ENCODE data around the gene NCSTN. TPM values are rescaled to one million over a fixed set of nuclear protein-coding genes. Genes with fewer than 3 reads are reported as not detected.

The NCSTN gene
- polyA plus RNA-seq, 1 donor (not counting 4 experiments of a cell fraction or from before 2014, with no cell fraction given), result 111 TPM

DNA sequence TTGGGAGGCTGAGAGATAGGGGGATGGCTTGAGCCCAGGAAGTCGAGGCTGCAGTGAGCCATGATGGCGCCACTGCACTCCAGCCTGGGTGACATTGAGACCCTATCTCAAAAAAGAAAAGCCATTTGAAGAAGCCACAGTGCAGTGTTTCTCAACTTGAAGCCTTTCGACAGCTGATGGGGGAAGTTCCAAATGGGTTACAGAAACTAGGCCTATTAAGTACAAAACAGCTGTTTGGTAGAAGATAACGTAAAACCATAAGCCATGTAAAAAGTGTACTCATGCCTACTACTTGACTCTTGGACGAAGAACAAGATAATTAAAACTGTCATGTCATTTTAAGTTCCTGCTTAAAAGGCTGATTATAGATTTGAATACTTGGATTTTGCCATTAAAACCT lies 16.8 kb upstream of the NCSTN start:
- dilution Hi-C loops (cut with MboI; ENCODE audit: extremely low pct_ligation_motif_present, low sequenced_read_pairs), result no loop called here
- FAIRE-seq, result no peak
- Histone ChIP-seq H3K4me2 (ENCODE audit: control insufficient read depth, extremely low read depth, insufficient read depth, low read depth, low read length) (no peak overlapping the region), H3K36me3 (ENCODE audit: control insufficient read depth in 2 of 2, extremely low read depth in 1 of 2, insufficient read depth in 2 of 2, low read length in 2 of 2) (peaks cover 29 to 51% of the 10 kb centered on the region in 2 experiments), H3K4me1 (ENCODE audit: control insufficient read depth, extremely low read depth, insufficient read depth, low read length) (no peaks in the 10 kb centered on the region), H3K9me3 (ENCODE audit: control insufficient read depth, low read depth, low read length) (no peaks in the 10 kb centered on the region), H3K9ac (ENCODE audit: control insufficient read depth, extremely low read depth, insufficient read depth, low read length) (no peak overlapping the region), H3K9me1 (ENCODE audit: control insufficient read depth, extremely low read depth, insufficient read depth, low read length) (no peaks in the 10 kb centered on the region), H4K20me1 (ENCODE audit: control insufficient read depth, extremely low read depth, insufficient read depth, low read length) (peaks cover 4% of the 10 kb centered on the region), H3K4me3 (ENCODE audit: control insufficient read depth in 2 of 3, extremely low read depth in 1 of 3, insufficient read depth in 2 of 3, low read depth in 1 of 3, low read length in 3 of 3) (no peak overlapping the region), H3K27ac (ENCODE audit: control insufficient read depth, insufficient read depth, low read length) (no peak overlapping the region), H3K79me2 (ENCODE audit: control insufficient read depth, insufficient read depth, low read length) (peaks cover 20% of the 10 kb centered on the region), H2AFZ (ENCODE audit: control insufficient read depth, low read length) (no peak overlapping the region), H3K27me3 (ENCODE audit: control insufficient read depth, extremely low read depth, insufficient read depth, low read length) (no peaks in the 10 kb centered on the region)
- TF ChIP-seq EZH2 (IDR thresholded peaks at IDR 0.05; ENCODE audit: low read length), result no peak
- TF ChIP-seq, protein P1, sequence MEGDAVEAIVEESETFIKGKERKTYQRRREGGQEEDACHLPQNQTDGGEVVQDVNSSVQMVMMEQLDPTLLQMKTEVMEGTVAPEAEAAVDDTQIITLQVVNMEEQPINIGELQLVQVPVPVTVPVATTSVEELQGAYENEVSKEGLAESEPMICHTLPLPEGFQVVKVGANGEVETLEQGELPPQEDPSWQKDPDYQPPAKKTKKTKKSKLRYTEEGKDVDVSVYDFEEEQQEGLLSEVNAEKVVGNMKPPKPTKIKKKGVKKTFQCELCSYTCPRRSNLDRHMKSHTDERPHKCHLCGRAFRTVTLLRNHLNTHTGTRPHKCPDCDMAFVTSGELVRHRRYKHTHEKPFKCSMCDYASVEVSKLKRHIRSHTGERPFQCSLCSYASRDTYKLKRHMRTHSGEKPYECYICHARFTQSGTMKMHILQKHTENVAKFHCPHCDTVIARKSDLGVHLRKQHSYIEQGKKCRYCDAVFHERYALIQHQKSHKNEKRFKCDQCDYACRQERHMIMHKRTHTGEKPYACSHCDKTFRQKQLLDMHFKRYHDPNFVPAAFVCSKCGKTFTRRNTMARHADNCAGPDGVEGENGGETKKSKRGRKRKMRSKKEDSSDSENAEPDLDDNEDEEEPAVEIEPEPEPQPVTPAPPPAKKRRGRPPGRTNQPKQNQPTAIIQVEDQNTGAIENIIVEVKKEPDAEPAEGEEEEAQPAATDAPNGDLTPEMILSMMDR (optimal IDR thresholded peaks at IDR 0.05 in 1 of 3, IDR thresholded peaks at IDR 0.05 in 1 of 3, conservative IDR thresholded peaks at IDR 0.05 in 1 of 3; ENCODE audit: extremely low read depth in 1 of 3, insufficient read depth in 2 of 3, low read length in 3 of 3), result no peak
- DNase-seq (ENCODE audit: low read depth, low spot score), result no peak

DNA sequence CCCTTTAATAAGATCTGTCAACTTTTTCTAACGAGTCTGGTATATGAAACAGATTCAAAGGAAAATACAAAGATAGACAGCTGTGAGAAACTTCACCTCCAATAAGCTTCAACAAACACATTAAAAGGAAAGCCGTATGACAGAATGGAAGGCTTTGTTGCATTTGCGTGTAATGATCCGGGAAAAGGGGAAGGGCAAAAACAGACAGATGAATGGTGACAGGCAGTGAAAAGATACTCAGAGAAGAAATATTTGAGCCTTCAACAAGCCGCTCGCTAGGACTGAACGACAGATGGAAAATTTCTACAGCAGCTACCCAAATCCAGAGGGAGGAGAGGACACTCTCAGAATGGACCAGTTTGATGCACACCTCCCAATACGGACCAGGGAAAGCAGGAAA lies 15.0 kb upstream of the NCSTN start:
- no peak for DNase-seq (ENCODE audit: low read depth, low spot score)
- Histone ChIP-seq H3K9ac (ENCODE audit: control insufficient read depth, extremely low read depth, insufficient read depth, low read length) (no peak overlapping the region), H3K9me3 (ENCODE audit: control insufficient read depth, low read depth, low read length) (no peaks in the 10 kb centered on the region), H4K20me1 (ENCODE audit: control insufficient read depth, extremely low read depth, insufficient read depth, low read length) (peaks cover 4% of the 10 kb centered on the region), H3K27me3 (ENCODE audit: control insufficient read depth, extremely low read depth, insufficient read depth, low read length) (no peaks in the 10 kb centered on the region), H3K9me1 (ENCODE audit: control insufficient read depth, extremely low read depth, insufficient read depth, low read length) (no peaks in the 10 kb centered on the region), H3K4me2 (ENCODE audit: control insufficient read depth, extremely low read depth, insufficient read depth, low read depth, low read length) (no peak overlapping the region), H3K36me3 (ENCODE audit: control insufficient read depth in 2 of 2, extremely low read depth in 1 of 2, insufficient read depth in 2 of 2, low read length in 2 of 2) (peaks cover 31 to 50% of the 10 kb centered on the region in 2 experiments), H3K4me1 (ENCODE audit: control insufficient read depth, extremely low read depth, insufficient read depth, low read length) (no peaks in the 10 kb centered on the region), H3K79me2 (ENCODE audit: control insufficient read depth, insufficient read depth, low read length) (peaks cover 6% of the 10 kb centered on the region), H3K27ac (ENCODE audit: control insufficient read depth, insufficient read depth, low read length) (no peak overlapping the region), H2AFZ (ENCODE audit: control insufficient read depth, low read length) (no peak overlapping the region), H3K4me3 (ENCODE audit: control insufficient read depth in 2 of 3, extremely low read depth in 1 of 3, insufficient read depth in 2 of 3, low read depth in 1 of 3, low read length in 3 of 3) (no peak overlapping the region)
- FAIRE-seq, result no peak
- dilution Hi-C loops (cut with MboI; ENCODE audit: extremely low pct_ligation_motif_present, low sequenced_read_pairs), result no loop called here
- TF ChIP-seq EZH2 (IDR thresholded peaks at IDR 0.05; ENCODE audit: low read length), result no peak
- TF ChIP-seq, protein P1 (optimal IDR thresholded peaks at IDR 0.05 in 1 of 3, IDR thresholded peaks at IDR 0.05 in 1 of 3, conservative IDR thresholded peaks at IDR 0.05 in 1 of 3; ENCODE audit: extremely low read depth in 1 of 3, insufficient read depth in 2 of 3, low read length in 3 of 3), result no peak
